K562 (cell line): Measurements from ENCODE around the gene CTBS. TPM values are rescaled to one million over a fixed set of nuclear protein-coding genes. Genes with fewer than 3 reads are reported as not detected.

Experiments
- ELF2 ChIP-seq: fragments of 250-450 bp; sonication (Bioruptor Pico); IDR thresholded peaks from 2 replicates; pipeline ENCODE4 v1.5.0; 2021; ENCODE audit warnings: mild to moderate bottlenecking
- FOXM1 ChIP-seq, 2 experiments: fragments of 450-650 bp in 1 of 2; sonication (generic) in 1 of 2; formaldehyde crosslinking in 1 of 2; IDR thresholded peaks; 2 replicates each; pipeline versions ENCODE4 v1.6.1 to v1.9.0; 2017 to 2022; ENCODE audit warnings: low read depth in 2 of 2, mild to moderate bottlenecking in 2 of 2, missing genetic modification reagents in 1 of 2, moderate library complexity in 1 of 2
- HDAC8 ChIP-seq: fragments of 450-650 bp; IDR thresholded peaks from 2 replicates; pipeline ENCODE4 v1.6.1; 2016; ENCODE audit warnings: mild to moderate bottlenecking, missing genetic modification characterization, moderate library complexity, missing compliant biosample characterization
- IRF2 ChIP-seq: sonication (generic); formaldehyde crosslinking; IDR thresholded peaks from 2 replicates; pipeline ENCODE4 v1.8.1; 2022; ENCODE audit warnings: mild to moderate bottlenecking, missing genetic modification reagents
- MAFK ChIP-seq: IDR thresholded peaks from 2 replicates; pipeline ENCODE4 v1.6.1; 2011; ENCODE audit warnings: low read length, improper control_type of control experiment
- PHB2 ChIP-seq: fragments of 450-650 bp; IDR thresholded peaks from 2 replicates; pipeline ENCODE4 v1.6.1; 2017; ENCODE audit warnings: low read depth
- RBM17 ChIP-seq: fragments of 200-400 bp; formaldehyde crosslinking; IDR thresholded peaks from 2 replicates; pipeline ENCODE4 v1.6.1; 2017; ENCODE audit warnings: low read depth, mild to moderate bottlenecking, low read length, borderline replicate concordance
- RBM25 ChIP-seq: fragments of 200-400 bp; formaldehyde crosslinking; IDR thresholded peaks from 2 replicates; pipeline ENCODE4 v1.6.1; 2018; ENCODE audit warnings: low read length, low read depth, moderate library complexity; ENCODE audit not compliant: severe bottlenecking
- RBM34 ChIP-seq: fragments of 200-400 bp; formaldehyde crosslinking; IDR thresholded peaks from 2 replicates; pipeline ENCODE4 v1.6.1; 2018; ENCODE audit warnings: low read length, borderline replicate concordance; ENCODE audit not compliant: insufficient read depth
- RFX7 ChIP-seq: fragments of 250-450 bp; sonication (Bioruptor Pico); IDR thresholded peaks from 2 replicates; pipeline ENCODE4 v1.5.1; 2021; ENCODE audit warnings: mild to moderate bottlenecking
- RNF219 ChIP-seq: fragments of 250-450 bp; sonication (Bioruptor Pico); IDR thresholded peaks from 2 replicates; pipeline ENCODE4 v1.5.0; 2022; ENCODE audit warnings: mild to moderate bottlenecking
- SAFB2 ChIP-seq: fragments of 200-400 bp; formaldehyde crosslinking; IDR thresholded peaks from 2 replicates; pipeline ENCODE4 v1.6.1; 2018; ENCODE audit warnings: borderline replicate concordance, low read length, low read depth, moderate library complexity; ENCODE audit not compliant: severe bottlenecking
- SMAD4 ChIP-seq: fragments of 250-450 bp; sonication (Bioruptor Pico); conservative IDR thresholded peaks from 2 replicates; pipeline ENCODE4 v1.8.0; 2021; ENCODE audit warnings: inconsistent platforms, mild to moderate bottlenecking, moderate library complexity
- SRSF9 ChIP-seq: fragments of 200-400 bp; formaldehyde crosslinking; IDR thresholded peaks from 2 replicates; pipeline ENCODE4 v1.6.1; 2017; ENCODE audit warnings: low read depth, low read length, borderline replicate concordance
- TCF7 ChIP-seq: sonication (generic); IDR thresholded peaks from 2 replicates; pipeline ENCODE4 v1.6.1; 2016; ENCODE audit warnings: antibody characterized with exemption, borderline replicate concordance
- ZNF398 ChIP-seq: fragments of 250-450 bp; sonication (Bioruptor Pico); IDR thresholded peaks from 2 replicates; pipeline ENCODE4 v1.8.0; 2021; ENCODE audit warnings: moderate library complexity, mild to moderate bottlenecking, inconsistent platforms
- ZNF589 ChIP-seq: fragments of 200-800 bp; sonication (Bioruptor generic); IDR thresholded peaks from 2 replicates; pipeline ENCODE4 v1.6.1; 2016; ENCODE audit warnings: low read depth, missing genetic modification characterization, missing compliant biosample characterization
- ZNF830 ChIP-seq: fragments of 250-450 bp; sonication (Bioruptor Pico); IDR thresholded peaks from 2 replicates; pipeline ENCODE4 v1.5.0; 2021; ENCODE audit warnings: mild to moderate bottlenecking
- polyA plus RNA-seq, 8 experiments: library from polyadenylated mRNA; depleted of rRNA in 4 of 8; stranded (reverse) in 5 of 8; unstranded in 3 of 8; fragments of >200 nt; fragmentation: Nextera tagmentation in 2 of 8; fragmentation: Illumina TruSeq in 1 of 8; extraction: Ambion mirVana in 2 of 8; extraction: Trizol in 1 of 8; gene quantifications; 2 replicates each; pipeline versions ENCODE4 v1.2.1 to v1.2.3, GENCODE V29; 2011 to 2014; ENCODE audit warnings: inconsistent platforms in 1 of 8, missing spikeins in 1 of 8
- total RNA-seq, 7 experiments: library from RNA; depleted of rRNA in 6 of 7; stranded (reverse); fragments of >200 nt in 6 of 7; fragmentation: Illumina TruSeq in 2 of 7; extraction: Trizol in 2 of 7; gene quantifications; 2 replicates each; pipeline versions ENCODE4 v1.2.1 to v1.2.3, GENCODE V29; 2011 to 2021; ENCODE audit warnings: low replicate concordance in 1 of 7
- TF ChIP-seq, protein P1 (sequence below): fragments of 450-650 bp; IDR thresholded peaks from 2 replicates; pipeline ENCODE4 v1.6.1; 2018; ENCODE audit warnings: mild to moderate bottlenecking, low read depth; ENCODE audit not compliant: partially characterized antibody

CTBS gene
- total and polyA plus RNA-seq, 9 of the 15 experiments (the other 6 are each of a cell fraction or from before 2014, with no cell fraction given): 3.0 to 19.8 (median 9.9) TPM

- no peak for TF ChIP-seq RNF219
- TF ChIP-seq RBM17: no peak
- no peak for TF ChIP-seq RFX7 (CRISPR knock-in tag)
- no peak for TF ChIP-seq RBM34
- no peak for TF ChIP-seq TCF7
- TF ChIP-seq HDAC8 (tag): peak; percentile 52; the same call in 1 of the 2 replicates
- TF ChIP-seq, protein P1, sequence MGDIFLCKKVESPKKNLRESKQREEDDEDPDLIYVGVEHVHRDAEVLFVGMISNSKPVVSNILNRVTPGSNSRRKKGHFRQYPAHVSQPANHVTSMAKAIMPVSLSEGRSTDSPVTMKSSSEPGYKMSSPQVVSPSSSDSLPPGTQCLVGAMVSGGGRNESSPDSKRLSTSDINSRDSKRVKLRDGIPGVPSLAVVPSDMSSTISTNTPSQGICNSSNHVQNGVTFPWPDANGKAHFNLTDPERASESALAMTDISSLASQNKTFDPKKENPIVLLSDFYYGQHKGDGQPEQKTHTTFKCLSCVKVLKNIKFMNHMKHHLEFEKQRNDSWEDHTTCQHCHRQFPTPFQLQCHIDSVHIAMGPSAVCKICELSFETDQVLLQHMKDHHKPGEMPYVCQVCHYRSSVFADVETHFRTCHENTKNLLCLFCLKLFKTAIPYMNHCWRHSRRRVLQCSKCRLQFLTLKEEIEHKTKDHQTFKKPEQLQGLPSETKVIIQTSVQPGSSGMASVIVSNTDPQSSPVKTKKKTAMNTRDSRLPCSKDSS: no peak
- TF ChIP-seq ZNF589 (CRISPR knock-in tag): no peak
- TF ChIP-seq ELF2: no peak
- TF ChIP-seq IRF2: no peak
- TF ChIP-seq SMAD4 (CRISPR knock-in tag): peak; percentile 57; the same call in 1 of the 2 replicates
- TF ChIP-seq SAFB2: no peak
- TF ChIP-seq PHB2: no peak
- TF ChIP-seq RBM25: peak; percentile 74
- TF ChIP-seq FOXM1 (IDR thresholded peaks at IDR 0.05; ENCODE audit: low read depth): no peak; the same call in 1 of the 2 replicates
- TF ChIP-seq FOXM1 (CRISPR knock-in tag; IDR thresholded peaks at IDR 0.05; ENCODE audit: low read depth): no peak
- no peak for TF ChIP-seq SRSF9
- no peak for TF ChIP-seq MAFK
- TF ChIP-seq ZNF830: no peak
- no peak for TF ChIP-seq ZNF398 (CRISPR knock-in tag)
These were observed 46.6 kb upstream of the CTBS start (continued) for GRCh38 chr1:84620720-84621313.
